Neural progenitor cell (in vitro differentiated cells): ENCODE results near the gene SLC34A1. TPM values are rescaled to one million over a fixed set of nuclear protein-coding genes. Genes with fewer than 3 reads are reported as not detected.

Source experiments
- DNase-seq: peaks from one replicate; pipeline ENCODE4 v3.0.0-alpha.2; 2016; ENCODE audit warnings: low spot score
- H2AFZ ChIP-seq: fragments of 200-600 bp; sonication (generic); replicated peaks from 2 replicates; pipeline ENCODE4 v1.6.1; 2016; ENCODE audit warnings: antibody characterized with exemption
- H3F3A ChIP-seq: fragments of 200-600 bp; sonication (generic); 2 replicates; pipeline ENCODE4 v1.6.1; 2016; ENCODE audit warnings: antibody characterized with exemption, low read depth
- H3K27ac ChIP-seq: fragments of 200-600 bp; sonication (generic); 2 replicates; pipeline ENCODE4 v1.5.1; 2016; ENCODE audit warnings: mild to moderate bottlenecking
- H3K27me3 ChIP-seq: fragments of 200-600 bp; sonication (generic); 2 replicates; pipeline ENCODE4 v1.6.1; 2016; ENCODE audit warnings: mild to moderate bottlenecking, moderate library complexity
- H3K36me3 ChIP-seq: fragments of 200-600 bp; sonication (generic); 2 replicates; pipeline ENCODE4 v1.5.1; 2016
- H3K4me1 ChIP-seq: fragments of 200-600 bp; sonication (generic); 2 replicates; pipeline ENCODE4 v1.6.1; 2016; ENCODE audit warnings: mixed run types
- H3K4me2 ChIP-seq: fragments of 200-600 bp; sonication (generic); 2 replicates; pipeline ENCODE4 v1.6.1; 2016
- H3K4me3 ChIP-seq: fragments of 200-600 bp; sonication (generic); 2 replicates; pipeline ENCODE4 v1.5.1; 2016
- H3K79me2 ChIP-seq: fragments of 200-600 bp; sonication (generic); 2 replicates; pipeline ENCODE4 v1.6.1; 2016; ENCODE audit warnings: low read depth
- H3K9ac ChIP-seq: fragments of 200-600 bp; sonication (generic); 2 replicates; pipeline ENCODE4 v1.6.1; 2016
- H3K9me3 ChIP-seq: fragments of 200-600 bp; sonication (generic); 2 replicates; pipeline ENCODE4 v1.5.1; 2016; ENCODE audit warnings: low read depth
- H4K20me1 ChIP-seq: fragments of 200-600 bp; sonication (generic); 2 replicates; pipeline ENCODE4 v1.6.1; 2016; ENCODE audit warnings: low read depth
- H3K27ac Mint-ChIP-seq: 3 replicates; pipeline ENCODE4 v1.8.0; 2021; ENCODE audit warnings: mixed read lengths
- H3K27me3 Mint-ChIP-seq: 2 replicates; pipeline ENCODE4 v1.8.0; 2022; ENCODE audit warnings: low read depth, mild to moderate bottlenecking, inconsistent platforms, moderate library complexity, mixed read lengths; ENCODE audit not compliant: insufficient read depth
- H3K36me3 Mint-ChIP-seq: 3 replicates; pipeline ENCODE4 v1.8.0; 2021; ENCODE audit warnings: mixed read lengths
- H3K4me1 Mint-ChIP-seq: 3 replicates; pipeline ENCODE4 v1.8.0; 2021; ENCODE audit warnings: mixed read lengths
- H3K4me3 Mint-ChIP-seq: 3 replicates; pipeline ENCODE4 v1.8.0; 2021; ENCODE audit warnings: mild to moderate bottlenecking, moderate library complexity, mixed read lengths
- H3K9me3 Mint-ChIP-seq: 3 replicates; pipeline ENCODE4 v1.8.0; 2020; ENCODE audit warnings: mixed read lengths
- EZH2 ChIP-seq: fragments of 200-600 bp; sonication (generic); IDR thresholded peaks from 2 replicates; pipeline ENCODE4 v1.6.1; 2017; ENCODE audit warnings: antibody characterized with exemption, mild to moderate bottlenecking, moderate library complexity
- EZH2phosphoT487 ChIP-seq: fragments of 200-600 bp; sonication (generic); IDR thresholded peaks from 2 replicates; pipeline ENCODE4 v1.6.1; 2017; ENCODE audit warnings: antibody characterized with exemption
- total RNA-seq: library from RNA; depleted of rRNA; stranded (reverse); fragments of >200 nt; gene quantifications from 2 replicates; pipeline ENCODE4 v1.2.3, GENCODE V29; 2015; ENCODE audit warnings: low replicate concordance
- TF ChIP-seq, protein P1 (sequence below): fragments of 200-600 bp; sonication (generic); IDR thresholded peaks from 2 replicates; pipeline ENCODE4 v1.5.1; 2017; ENCODE audit warnings: antibody characterized with exemption, mild to moderate bottlenecking

SLC34A1 gene
- total RNA-seq, 1 donor from 2014 or later: not detected

DNA sequence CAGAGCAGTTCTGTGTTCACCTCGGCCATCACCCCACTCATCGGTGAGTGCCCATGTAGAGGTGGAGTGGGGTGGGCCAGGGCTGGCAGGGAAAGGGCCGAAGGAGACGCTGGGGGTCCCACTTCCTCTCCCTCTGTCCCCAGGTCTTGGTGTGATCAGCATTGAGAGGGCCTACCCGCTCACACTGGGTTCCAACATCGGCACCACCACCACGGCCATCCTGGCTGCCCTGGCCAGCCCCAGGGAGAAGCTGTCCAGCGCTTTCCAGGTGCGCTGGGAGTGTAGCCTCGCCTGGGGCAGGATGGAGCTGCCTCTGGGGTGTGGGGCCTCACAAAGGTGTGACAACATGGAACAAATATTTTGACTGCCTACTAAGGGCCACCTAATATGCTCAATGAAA lies 12.6 kb downstream of the SLC34A1 start:
- Mint-ChIP-seq H3K27ac (no peak overlapping the region), H3K9me3 (no peaks in the 10 kb centered on the region), H3K36me3 (no peaks in the 10 kb centered on the region), H3K4me3 (no peak overlapping the region), H3K4me1 (peaks cover under 1% of the 10 kb centered on the region), H3K27me3 (peaks cover 13% of the 10 kb centered on the region)
- no peak overlapping the region for H3K4me3 ChIP-seq
- no peak overlapping the region for H3K9ac ChIP-seq
- H3K36me3 ChIP-seq: no peaks in the 10 kb centered on the region
- H3K27ac ChIP-seq: no peak overlapping the region
- peaks cover 4% of the 10 kb centered on the region for H3F3A ChIP-seq
- TF ChIP-seq EZH2phosphoT487: no peak
- TF ChIP-seq, protein P1, sequence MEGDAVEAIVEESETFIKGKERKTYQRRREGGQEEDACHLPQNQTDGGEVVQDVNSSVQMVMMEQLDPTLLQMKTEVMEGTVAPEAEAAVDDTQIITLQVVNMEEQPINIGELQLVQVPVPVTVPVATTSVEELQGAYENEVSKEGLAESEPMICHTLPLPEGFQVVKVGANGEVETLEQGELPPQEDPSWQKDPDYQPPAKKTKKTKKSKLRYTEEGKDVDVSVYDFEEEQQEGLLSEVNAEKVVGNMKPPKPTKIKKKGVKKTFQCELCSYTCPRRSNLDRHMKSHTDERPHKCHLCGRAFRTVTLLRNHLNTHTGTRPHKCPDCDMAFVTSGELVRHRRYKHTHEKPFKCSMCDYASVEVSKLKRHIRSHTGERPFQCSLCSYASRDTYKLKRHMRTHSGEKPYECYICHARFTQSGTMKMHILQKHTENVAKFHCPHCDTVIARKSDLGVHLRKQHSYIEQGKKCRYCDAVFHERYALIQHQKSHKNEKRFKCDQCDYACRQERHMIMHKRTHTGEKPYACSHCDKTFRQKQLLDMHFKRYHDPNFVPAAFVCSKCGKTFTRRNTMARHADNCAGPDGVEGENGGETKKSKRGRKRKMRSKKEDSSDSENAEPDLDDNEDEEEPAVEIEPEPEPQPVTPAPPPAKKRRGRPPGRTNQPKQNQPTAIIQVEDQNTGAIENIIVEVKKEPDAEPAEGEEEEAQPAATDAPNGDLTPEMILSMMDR: no peak
- no peak for TF ChIP-seq EZH2
- H3K27me3 ChIP-seq: peaks cover 24% of the 10 kb centered on the region
- no peak overlapping the region for H2AFZ ChIP-seq
- H3K4me1 ChIP-seq: no peaks in the 10 kb centered on the region
- no peak for DNase-seq
- no peak overlapping the region for H3K4me2 ChIP-seq
- no peaks in the 10 kb centered on the region for H3K79me2 ChIP-seq
- H3K9me3 ChIP-seq: no peaks in the 10 kb centered on the region
- H4K20me1 ChIP-seq: no peaks in the 10 kb centered on the region

DNA sequence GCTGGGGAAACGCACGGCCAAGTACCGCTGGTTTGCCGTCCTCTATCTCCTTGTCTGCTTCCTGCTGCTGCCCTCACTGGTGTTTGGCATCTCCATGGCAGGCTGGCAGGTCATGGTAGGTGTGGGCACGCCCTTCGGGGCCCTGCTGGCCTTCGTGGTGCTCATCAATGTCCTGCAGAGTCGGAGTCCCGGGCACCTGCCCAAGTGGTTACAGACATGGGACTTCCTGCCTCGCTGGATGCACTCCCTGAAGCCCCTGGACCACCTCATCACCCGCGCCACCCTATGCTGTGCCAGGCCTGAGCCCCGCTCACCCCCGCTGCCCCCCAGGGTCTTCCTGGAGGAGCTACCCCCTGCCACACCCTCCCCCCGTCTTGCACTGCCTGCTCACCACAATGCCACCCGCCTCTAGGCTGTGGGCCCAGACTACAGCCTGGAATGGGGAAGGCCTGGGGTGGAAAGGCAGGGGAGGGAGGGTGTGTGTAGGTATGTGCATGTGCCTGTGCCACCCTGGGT lies 13.7 kb downstream of the SLC34A1 start:
- Mint-ChIP-seq H3K4me1 (peaks cover 8% of the 10 kb centered on the region), H3K36me3 (no peaks in the 10 kb centered on the region), H3K9me3 (no peaks in the 10 kb centered on the region), H3K27me3 (peaks cover 23% of the 10 kb centered on the region), H3K27ac (no peak overlapping the region), H3K4me3 (no peak overlapping the region)
- Histone ChIP-seq H3K4me3 (no peak overlapping the region), H3K4me1 (peaks cover 4% of the 10 kb centered on the region), H3K9ac (no peak overlapping the region), H3K4me2 (no peak overlapping the region), H3K27me3 (peaks cover 35% of the 10 kb centered on the region), H3K27ac (no peak overlapping the region), H4K20me1 (no peaks in the 10 kb centered on the region), H3K79me2 (no peaks in the 10 kb centered on the region), H3K9me3 (no peaks in the 10 kb centered on the region), H3K36me3 (no peaks in the 10 kb centered on the region), H3F3A (peaks cover 15% of the 10 kb centered on the region), H2AFZ (no peak overlapping the region)
- TF ChIP-seq EZH2 (no peak), EZH2phosphoT487 (no peak)
- TF ChIP-seq, protein P1: no peak
- DNase-seq: no peak

DNA sequence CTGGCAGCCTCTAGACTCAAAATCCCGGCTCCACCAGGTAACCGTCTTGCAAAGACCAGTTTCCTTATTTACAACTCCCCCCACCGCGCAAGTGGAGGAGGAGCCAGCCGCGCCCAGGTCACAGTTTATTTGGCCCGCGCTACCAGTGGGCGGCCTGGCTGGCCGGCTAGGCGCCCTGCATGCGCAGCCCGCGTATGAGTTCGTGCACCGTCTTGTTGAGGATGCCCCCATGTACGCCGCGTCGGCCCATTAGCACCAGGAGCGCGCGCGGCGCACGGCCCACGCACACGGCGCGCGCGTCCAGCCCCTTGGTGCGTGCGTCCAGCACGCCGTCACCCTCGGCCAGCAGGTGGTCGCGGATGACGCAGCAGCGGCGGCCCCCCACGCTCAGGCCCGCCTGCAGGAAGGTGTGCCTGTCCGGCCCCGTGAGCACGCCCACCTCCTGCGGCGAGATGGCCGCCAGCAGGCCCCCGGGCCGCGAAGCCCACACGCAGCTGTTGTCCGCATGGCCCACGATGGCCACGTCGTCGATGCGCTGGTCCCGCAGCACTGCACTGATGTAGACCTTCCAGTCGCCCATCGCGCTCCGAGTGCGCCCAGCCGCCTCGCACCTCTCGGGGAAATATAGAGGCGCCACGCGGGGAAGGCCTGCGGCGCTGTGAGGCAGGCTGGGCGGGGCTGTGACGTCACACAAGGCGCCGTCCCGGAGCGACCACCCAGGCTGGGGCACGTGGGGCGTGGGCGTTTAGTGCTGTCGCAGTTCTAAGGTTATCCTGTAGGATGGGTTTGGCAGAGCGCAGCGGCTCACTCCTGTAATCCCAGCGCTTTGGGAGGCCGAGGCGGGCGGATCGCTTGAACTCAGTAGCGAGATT lies 16.0 kb downstream of the SLC34A1 start, which contains the start of gene PFN3:
Gene PFN3, minus strand, starts transcription at position 665 of the 872 bp plus-strand sequence. Its CDS starts 85 bp downstream, at position 580.
- Histone ChIP-seq H3K36me3 (no peaks in the 10 kb centered on the region), H3K27ac (no peak within 1 kb of the TSS), H3F3A (peaks cover 19% of the 10 kb centered on the region), H3K9ac (no peak within 1 kb of the TSS), H4K20me1 (no peaks in the 10 kb centered on the region), H3K4me3 (no peak within 1 kb of the TSS), H3K4me2 (no peak within 1 kb of the TSS), H3K4me1 (peaks cover 15% of the 10 kb centered on the region), H2AFZ (no peak within 1 kb of the TSS), H3K79me2 (no peaks in the 10 kb centered on the region), H3K27me3 (peaks cover 58% of the 10 kb centered on the region), H3K9me3 (no peaks in the 10 kb centered on the region)
- Mint-ChIP-seq H3K4me3 (peak within 1 kb of the TSS; percentile 10), H3K9me3 (no peaks in the 10 kb centered on the region), H3K27ac (no peak within 1 kb of the TSS), H3K27me3 (peaks cover 40% of the 10 kb centered on the region), H3K4me1 (peaks cover 10% of the 10 kb centered on the region), H3K36me3 (no peaks in the 10 kb centered on the region)
- DNase-seq: no peak
- TF ChIP-seq, protein P1: no peak
- no peak for TF ChIP-seq EZH2
- no peak for TF ChIP-seq EZH2phosphoT487
